NCI-H2196 treated with DMSO at 0.1 percent for 48 hours (cell line): Measurements from ENCODE around the gene PVALEF.
"Not testable (repeated sequence)": the region's sequence is repeated elsewhere in the genome, so short reads cannot be mapped to it uniquely, and the experiment has no call there.

Experiments used
- DNase-seq: peaks from one replicate; lab custom pipeline; 2025; ENCODE audit not compliant: unreplicated experiment; lab: John Stamatoyannopoulos, UW

The PVALEF gene

GRCh38 chr17:81143200-81143527 lies 22.1 kb upstream of the PVALEF start:
- DNase-seq: no peak

- DNase-seq: no peak
Measured at GRCh38 chr17:81143717-81144422, 21.4 kb upstream of the PVALEF start.

GRCh38 chr17:81144423-81144781 lies 20.9 kb upstream of the PVALEF start:
- no peak for DNase-seq

- not testable (repeated sequence) for DNase-seq
Measured at GRCh38 chr17:81146208-81146607, 19.1 kb upstream of the PVALEF start.

GRCh38 chr17:81147701-81148100 lies 17.6 kb upstream of the PVALEF start:
- DNase-seq: no peak

- DNase-seq: no peak
Measured at GRCh38 chr17:81148571-81148970, 16.7 kb upstream of the PVALEF start.

- DNase-seq: no peak
Measured at GRCh38 chr17:81148986-81149533, 16.2 kb upstream of the PVALEF start.

- no peak for DNase-seq
Measured at GRCh38 chr17:81150377-81151077, 14.8 kb upstream of the PVALEF start.

DNA sequence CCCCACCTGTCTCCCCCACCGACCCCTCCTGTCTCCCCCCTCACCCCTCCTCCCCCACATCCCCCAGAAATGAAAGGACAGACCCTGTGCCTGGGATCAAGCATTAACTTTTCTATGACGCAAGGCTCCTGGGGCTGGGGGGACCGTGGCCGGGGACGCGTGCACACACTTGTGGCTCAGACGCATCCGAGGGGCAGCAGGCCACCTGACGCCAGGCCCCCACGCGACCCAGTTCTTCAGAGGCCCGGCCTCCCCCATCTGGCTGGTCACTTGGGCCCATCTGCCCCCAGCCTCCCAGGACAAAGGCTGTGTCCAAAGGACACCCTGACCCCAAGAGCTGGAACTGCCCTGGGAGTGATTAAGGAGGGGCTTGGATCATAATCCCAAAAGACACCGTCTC lies 14.0 kb upstream of the PVALEF start:
- DNase-seq: no peak

GRCh38 chr17:81152288-81152828 lies 12.9 kb upstream of the PVALEF start:
- no peak for DNase-seq

DNA sequence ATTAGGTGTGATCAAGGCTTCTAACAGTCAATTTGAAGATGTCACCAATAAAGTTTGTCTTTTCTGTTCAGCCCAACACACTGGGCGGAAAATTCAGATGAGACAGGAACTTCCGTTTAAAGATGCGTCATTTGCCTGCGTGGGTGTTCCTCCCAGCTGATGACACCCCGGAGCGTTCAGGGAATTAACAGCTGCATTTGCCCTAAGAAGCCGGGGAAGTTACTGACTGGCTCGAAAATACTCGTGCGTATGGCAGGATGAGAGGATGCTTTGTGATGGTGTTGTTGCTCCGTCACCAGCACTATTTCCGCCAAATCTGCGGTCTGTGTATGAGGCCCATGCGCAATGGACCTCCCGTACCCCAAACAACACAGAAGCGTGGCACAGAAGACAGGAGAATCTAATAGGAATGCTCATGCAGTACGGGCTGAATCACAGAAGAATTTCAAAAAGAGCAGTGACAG lies 11.9 kb upstream of the PVALEF start:
- no peak for DNase-seq

- DNase-seq: not testable (repeated sequence)
Measured at GRCh38 chr17:81154016-81154415, 11.3 kb upstream of the PVALEF start.

- DNase-seq: no peak
Measured at GRCh38 chr17:81154961-81155360, 10.3 kb upstream of the PVALEF start.

DNA sequence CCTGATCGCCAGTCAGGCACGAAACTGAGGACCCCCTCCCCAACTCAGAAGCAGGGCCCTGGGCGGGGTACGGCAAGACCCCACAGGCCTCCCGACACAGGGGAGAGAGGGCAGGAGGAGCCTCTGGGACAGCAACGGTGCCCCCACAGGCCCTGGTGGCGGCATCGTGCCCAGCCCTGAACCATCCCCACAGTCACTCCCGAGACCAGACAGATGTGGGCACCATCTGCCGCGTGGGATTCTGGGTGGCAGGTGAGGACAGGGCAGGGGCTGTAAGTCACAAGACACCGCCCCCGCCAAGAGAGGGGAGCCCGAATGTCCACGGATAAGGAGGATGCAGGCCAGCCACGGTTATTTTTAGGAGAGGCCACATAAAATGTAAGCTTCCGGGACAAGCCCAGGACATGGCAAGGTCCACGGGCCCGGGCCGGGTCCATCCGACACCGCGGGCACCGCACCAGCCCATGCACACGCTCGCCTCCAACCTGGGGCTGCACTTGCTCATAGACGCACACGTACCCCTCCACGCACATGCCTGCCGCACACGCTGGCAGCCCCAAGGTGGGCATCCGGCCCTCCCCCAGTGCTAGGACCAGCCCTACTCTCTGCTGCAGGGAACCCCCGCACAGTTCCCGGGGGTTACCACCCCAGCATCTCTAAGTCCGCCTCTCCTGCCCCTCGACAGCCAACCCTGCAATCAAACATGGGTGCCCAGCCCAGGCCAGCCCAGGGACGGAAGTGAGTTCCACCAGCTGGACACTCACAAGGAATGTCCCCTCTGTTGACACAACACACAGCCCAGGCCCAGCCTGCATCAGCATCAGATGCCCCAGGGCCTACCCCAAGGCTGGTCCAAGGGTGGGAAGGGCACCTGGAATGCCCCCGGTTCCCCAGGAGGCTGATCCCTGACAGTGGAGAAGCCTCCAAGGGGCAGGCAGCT lies 8.2 kb upstream of the PVALEF start:
- DNase-seq: no peak

- DNase-seq: no peak
Measured at GRCh38 chr17:81157848-81158687, 7.2 kb upstream of the PVALEF start.

GRCh38 chr17:81158688-81159590 lies 6.4 kb upstream of the PVALEF start:
- no peak for DNase-seq

- DNase-seq: no peak
Measured at GRCh38 chr17:81159611-81160265, 5.6 kb upstream of the PVALEF start.

DNA sequence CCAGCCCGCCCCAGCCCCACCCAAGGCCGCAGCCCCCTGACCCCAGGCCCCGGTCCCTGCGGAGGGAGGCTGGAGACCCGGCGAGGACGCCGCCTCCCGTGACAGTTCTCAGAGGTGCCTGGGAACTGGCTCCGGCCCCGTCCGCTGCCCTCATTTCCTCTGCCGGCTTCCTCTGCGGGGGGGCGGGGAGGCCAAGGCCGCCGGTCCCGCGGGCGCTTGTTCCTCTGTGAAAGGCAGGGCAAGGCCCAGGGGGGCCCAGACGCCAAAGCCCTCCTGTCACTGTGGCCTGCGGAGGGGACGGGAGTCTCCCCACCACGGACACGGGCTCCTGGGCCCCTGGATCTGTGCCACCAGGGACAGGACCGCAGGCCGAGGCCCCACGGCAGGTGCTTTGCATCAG lies 5.0 kb upstream of the PVALEF start:
- DNase-seq: no peak
